Activated T-helper 17 cell treated with anti-CD3 and anti-CD28 coated beads, Interleukin-2, amount 50 U/mL, for 72 hours (primary cell): ENCODE measurements around the gene IL23R. TPM values are rescaled to one million over a fixed set of nuclear protein-coding genes. Genes with fewer than 3 reads are reported as not detected.
"Not testable (repeated sequence)": the region's sequence is repeated elsewhere in the genome, so short reads cannot be mapped to it uniquely, and the experiment has no call there.

ENCODE experiments used
- ATAC-seq: fragments of 150-1000 bp; cut with Tn5 transposase; replicated peaks from 2 replicates; pipeline ENCODE4 v1.10.0; 2021; ENCODE audit warnings: mild to moderate bottlenecking, moderate library complexity
- H3K27ac Mint-ChIP-seq: one replicate; pipeline ENCODE4 v1.8.0; 2022; ENCODE audit warnings: mixed read lengths
- H3K27me3 Mint-ChIP-seq: one replicate; pipeline ENCODE4 v1.8.0; 2022; ENCODE audit warnings: mixed read lengths
- H3K36me3 Mint-ChIP-seq: one replicate; pipeline ENCODE4 v1.8.0; 2022; ENCODE audit warnings: low read depth, mild to moderate bottlenecking, mixed read lengths
- H3K4me1 Mint-ChIP-seq: one replicate; pipeline ENCODE4 v1.8.0; 2022; ENCODE audit warnings: mixed read lengths
- H3K4me3 Mint-ChIP-seq: one replicate; pipeline ENCODE4 v1.8.0; 2022; ENCODE audit warnings: mild to moderate bottlenecking, mixed read lengths
- H3K9me3 Mint-ChIP-seq: one replicate; pipeline ENCODE4 v1.8.0; 2022; ENCODE audit warnings: mixed read lengths
- total RNA-seq, 2 donors: library from RNA; stranded (reverse); gene quantifications; one replicate each; pipeline ENCODE4 v1.2.3, GENCODE V29; 2022

IL23R gene
- total RNA-seq, 2 donors from 2014 or later, result 15.2 to 20.1 TPM

DNA sequence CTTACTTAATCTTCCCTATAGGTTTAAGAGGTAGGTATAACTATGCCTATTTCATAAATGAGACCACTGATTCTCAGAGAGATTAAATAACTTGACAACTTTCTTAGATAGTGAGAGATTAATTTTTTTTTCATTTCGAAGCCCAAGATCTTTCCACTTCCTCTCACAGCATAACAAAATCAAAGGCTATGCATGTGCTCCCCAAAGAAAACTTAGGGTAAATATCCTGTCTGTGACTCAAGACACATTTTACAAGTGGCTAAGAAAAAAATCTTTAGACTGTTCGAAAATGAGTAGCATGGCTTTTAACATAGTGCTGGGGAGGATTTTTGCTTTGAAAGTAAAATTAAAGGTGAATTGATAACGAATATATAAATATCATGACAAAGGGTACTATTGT lies 23.3 kb upstream of the IL23R start:
- no peaks in the 10 kb centered on the region for H3K36me3 Mint-ChIP-seq
- no peak for ATAC-seq
- H3K27me3 Mint-ChIP-seq, result no peaks in the 10 kb centered on the region
- H3K4me1 Mint-ChIP-seq, result peaks cover 21% of the 10 kb centered on the region
- no peak overlapping the region for H3K27ac Mint-ChIP-seq
- H3K9me3 Mint-ChIP-seq, result no peaks in the 10 kb centered on the region
- H3K4me3 Mint-ChIP-seq, result peak overlapping the region; percentile 7

DNA sequence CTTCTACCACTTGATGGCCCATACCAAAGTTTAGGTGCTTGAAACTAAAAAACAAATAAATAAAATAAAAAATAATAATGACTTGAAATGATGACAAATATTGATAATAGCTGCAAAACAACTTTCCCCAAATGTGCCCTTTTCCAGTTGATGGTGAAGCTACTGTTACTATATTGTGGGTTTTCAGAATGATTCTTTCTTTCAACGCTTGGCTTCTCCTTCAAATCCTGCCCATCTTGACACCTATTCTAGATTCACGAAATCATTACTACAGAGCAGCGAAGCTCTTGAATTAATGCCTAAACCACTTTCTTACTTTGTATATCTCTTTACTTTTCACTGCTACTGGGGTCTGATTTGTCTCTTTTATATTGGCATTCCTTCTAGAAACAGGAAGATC lies 22.3 kb upstream of the IL23R start:
- Mint-ChIP-seq H3K4me1 (peaks cover 25% of the 10 kb centered on the region), H3K4me3 (no peak overlapping the region), H3K27ac (no peak overlapping the region), H3K27me3 (no peaks in the 10 kb centered on the region), H3K36me3 (no peaks in the 10 kb centered on the region), H3K9me3 (no peaks in the 10 kb centered on the region)
- no peak for ATAC-seq

DNA sequence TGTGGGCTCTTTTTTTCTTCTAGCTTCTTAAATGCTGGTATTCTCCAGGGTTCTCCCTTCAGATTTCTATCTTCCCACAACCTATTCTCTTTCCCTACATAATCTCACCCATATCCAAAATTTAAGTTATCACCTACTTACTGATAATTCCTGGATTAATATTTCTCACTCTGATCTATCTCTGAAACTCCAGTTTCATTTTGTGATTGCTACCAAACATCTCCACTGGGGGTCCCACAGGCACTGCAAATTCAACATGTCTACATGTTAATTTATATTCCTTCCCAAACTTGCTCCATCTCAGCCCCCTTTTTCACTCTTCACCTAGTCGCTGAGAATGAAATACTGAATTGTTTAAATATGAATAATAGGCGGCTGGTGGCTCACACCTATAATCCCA lies 21.6 kb upstream of the IL23R start:
- Mint-ChIP-seq H3K27me3 (no peaks in the 10 kb centered on the region), H3K27ac (no peak overlapping the region), H3K36me3 (no peaks in the 10 kb centered on the region), H3K4me1 (peaks cover 31% of the 10 kb centered on the region), H3K4me3 (peak overlapping the region; percentile 24), H3K9me3 (no peaks in the 10 kb centered on the region)
- ATAC-seq, result no peak

DNA sequence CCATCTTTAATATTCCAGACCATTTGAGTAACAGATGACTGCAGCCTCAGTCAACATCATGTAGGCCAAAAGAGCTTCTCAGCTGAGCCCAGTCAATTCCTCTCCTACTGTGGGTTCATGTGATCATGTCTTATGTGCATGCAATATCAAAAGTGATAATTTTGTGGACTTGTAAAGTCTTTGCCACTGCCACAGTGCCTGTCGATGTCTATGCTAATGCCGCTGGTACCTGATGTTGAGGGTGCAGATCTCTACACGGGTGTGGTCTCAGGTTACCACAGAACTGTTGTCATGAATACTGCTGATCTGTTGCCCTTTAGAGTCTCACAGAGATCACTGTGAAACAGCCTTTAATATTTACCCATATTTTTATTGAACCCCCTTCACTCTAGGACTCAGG lies 20.2 kb upstream of the IL23R start:
- Mint-ChIP-seq H3K27me3 (no peaks in the 10 kb centered on the region), H3K4me1 (peaks cover 31% of the 10 kb centered on the region), H3K9me3 (no peaks in the 10 kb centered on the region), H3K4me3 (no peak overlapping the region), H3K36me3 (no peaks in the 10 kb centered on the region), H3K27ac (no peak overlapping the region)
- peak; percentile 49 for ATAC-seq

DNA sequence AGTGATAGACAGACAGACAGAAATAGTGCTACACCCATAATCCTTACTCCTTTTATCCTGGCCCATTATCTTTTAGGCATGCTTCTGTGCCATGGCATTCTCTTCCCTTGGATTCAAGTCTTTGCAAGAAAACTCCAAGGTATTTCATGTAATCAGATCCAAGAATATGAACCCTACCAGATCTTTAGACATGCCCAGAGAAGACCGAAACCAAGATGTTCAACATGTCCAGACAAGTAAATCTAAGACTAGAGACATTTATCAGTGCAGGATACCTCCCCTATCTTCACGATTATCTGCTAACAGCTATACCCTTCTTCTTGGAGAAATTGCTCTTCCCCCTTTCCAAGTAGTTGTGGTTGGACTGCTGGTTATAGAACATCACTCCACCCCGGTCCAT lies 19.7 kb upstream of the IL23R start:
- H3K4me3 Mint-ChIP-seq, result no peak overlapping the region
- peak overlapping the region; percentile 1 for H3K27ac Mint-ChIP-seq
- no peak for ATAC-seq
- no peaks in the 10 kb centered on the region for H3K36me3 Mint-ChIP-seq
- no peaks in the 10 kb centered on the region for H3K27me3 Mint-ChIP-seq
- peaks cover 31% of the 10 kb centered on the region for H3K4me1 Mint-ChIP-seq
- no peaks in the 10 kb centered on the region for H3K9me3 Mint-ChIP-seq

DNA sequence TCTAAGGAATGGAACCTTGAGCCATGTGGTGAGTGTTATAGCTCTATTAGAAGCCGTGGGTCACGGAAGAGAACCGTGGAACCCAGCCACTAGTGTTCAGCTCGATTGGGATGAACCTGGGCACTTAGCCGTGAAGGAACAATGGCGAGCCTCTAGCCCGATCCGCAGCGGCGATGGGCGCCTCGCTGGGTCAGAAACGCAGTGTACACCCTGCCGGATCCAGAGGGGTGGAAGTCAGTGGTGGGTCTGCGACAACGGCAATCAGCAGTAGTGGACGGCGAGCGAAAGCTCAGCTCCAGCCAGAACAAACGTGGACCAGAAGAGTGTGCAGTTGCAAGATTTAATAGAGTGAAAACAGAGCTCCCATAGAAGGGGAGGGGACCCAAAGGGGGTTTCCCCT lies 18.3 kb upstream of the IL23R start:
- not testable (repeated sequence) for H3K27ac Mint-ChIP-seq, H3K9me3 Mint-ChIP-seq, H3K36me3 Mint-ChIP-seq, H3K4me3 Mint-ChIP-seq, H3K27me3 Mint-ChIP-seq, ATAC-seq
- peaks cover 27% of the 10 kb centered on the region for H3K4me1 Mint-ChIP-seq

DNA sequence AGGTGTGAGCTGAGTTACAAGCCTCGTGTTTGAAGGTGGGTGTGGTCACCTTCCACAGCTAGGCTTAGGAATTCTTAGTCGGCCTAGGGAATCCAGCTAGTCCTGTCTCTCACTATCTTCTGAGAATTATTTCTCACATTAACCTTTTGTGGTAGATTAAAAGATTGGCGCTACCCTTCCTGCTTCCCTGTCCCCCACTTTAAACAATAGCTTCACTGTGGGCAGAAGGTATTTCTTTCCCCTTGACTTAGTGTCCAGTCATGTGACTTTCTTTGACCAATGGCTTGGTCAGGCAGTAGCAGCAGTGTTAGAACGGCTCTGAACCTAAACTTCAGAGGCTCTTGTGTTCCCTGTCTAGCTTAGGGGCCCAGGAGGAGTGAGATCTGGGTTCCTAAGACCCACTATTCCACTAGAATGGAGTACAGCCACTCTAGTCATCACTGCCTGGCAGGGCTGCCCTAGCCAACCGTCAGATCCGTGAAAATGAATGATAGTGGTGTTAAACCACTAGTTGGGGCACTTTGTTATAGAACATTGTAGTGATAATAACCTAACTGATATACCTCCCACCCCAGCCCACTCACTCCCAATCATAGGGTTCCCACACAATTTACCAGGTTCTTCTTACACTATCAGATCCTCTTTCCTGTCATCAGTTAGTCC lies 17.6 kb upstream of the IL23R start:
- H3K36me3 Mint-ChIP-seq, result no peaks in the 10 kb centered on the region
- peak overlapping the region; percentile 24 for H3K4me3 Mint-ChIP-seq
- ATAC-seq, result no peak
- peaks cover 23% of the 10 kb centered on the region for H3K4me1 Mint-ChIP-seq
- peaks cover 3% of the 10 kb centered on the region for H3K27me3 Mint-ChIP-seq
- peak overlapping the region; percentile 10 for H3K27ac Mint-ChIP-seq
- H3K9me3 Mint-ChIP-seq, result no peaks in the 10 kb centered on the region

DNA sequence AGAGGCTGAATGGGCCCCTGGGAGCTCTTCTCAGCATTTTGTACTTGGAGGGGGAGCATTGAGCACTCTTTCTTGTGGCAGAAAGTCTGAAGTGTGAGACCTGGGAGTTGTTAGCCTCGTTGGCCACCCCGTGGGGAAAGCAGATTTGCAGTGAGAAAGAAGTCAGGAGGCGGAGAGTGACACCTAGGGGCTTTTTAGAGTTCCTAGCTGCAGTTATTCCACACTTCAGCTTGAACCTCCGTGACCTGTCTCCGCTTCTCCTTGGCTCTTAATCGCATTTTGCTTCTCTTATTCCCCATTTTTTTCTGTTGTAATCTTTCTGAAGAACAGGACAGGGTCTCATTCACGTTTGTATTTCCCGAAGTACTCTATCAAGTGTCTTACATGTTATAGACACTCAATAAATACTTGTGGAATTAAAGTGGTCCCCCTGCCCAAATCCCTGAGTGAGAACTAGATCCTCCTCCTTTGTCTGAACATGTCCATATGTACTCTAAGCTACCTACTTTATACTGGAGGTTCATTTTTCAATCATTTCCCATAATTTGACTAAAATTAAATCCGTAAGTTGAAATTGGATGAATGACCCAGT lies 17.0 kb upstream of the IL23R start:
- Mint-ChIP-seq H3K4me3 (peak overlapping the region; percentile 24), H3K27me3 (peaks cover 3% of the 10 kb centered on the region), H3K4me1 (peaks cover 23% of the 10 kb centered on the region), H3K27ac (peak overlapping the region; percentile 10), H3K9me3 (no peaks in the 10 kb centered on the region), H3K36me3 (no peaks in the 10 kb centered on the region)
- peak; percentile 86 for ATAC-seq

DNA sequence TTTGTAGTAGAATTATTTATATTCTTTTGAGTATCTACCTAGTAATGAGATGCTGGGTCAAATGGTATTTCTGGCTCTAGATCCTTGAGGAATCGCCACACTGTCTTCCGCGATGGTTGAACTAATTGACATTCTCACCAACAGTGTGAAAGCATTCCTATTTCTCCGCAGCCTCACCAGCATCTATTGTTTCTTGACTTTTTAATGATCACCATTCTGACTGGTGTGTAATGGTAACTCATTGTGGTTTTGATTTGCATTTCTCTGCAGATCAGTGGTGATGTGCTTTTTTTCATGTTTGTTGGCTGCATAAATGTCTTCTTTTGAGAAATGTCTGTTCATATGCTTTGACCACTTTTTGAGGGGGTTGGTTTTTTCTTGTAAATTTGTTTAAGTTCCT lies 15.3 kb upstream of the IL23R start:
- H3K9me3 Mint-ChIP-seq, result no peaks in the 10 kb centered on the region
- no peaks in the 10 kb centered on the region for H3K36me3 Mint-ChIP-seq
- H3K27me3 Mint-ChIP-seq, result peaks cover 3% of the 10 kb centered on the region
- H3K4me3 Mint-ChIP-seq, result no peak overlapping the region
- no peak overlapping the region for H3K27ac Mint-ChIP-seq
- no peak for ATAC-seq
- peaks cover 17% of the 10 kb centered on the region for H3K4me1 Mint-ChIP-seq

DNA sequence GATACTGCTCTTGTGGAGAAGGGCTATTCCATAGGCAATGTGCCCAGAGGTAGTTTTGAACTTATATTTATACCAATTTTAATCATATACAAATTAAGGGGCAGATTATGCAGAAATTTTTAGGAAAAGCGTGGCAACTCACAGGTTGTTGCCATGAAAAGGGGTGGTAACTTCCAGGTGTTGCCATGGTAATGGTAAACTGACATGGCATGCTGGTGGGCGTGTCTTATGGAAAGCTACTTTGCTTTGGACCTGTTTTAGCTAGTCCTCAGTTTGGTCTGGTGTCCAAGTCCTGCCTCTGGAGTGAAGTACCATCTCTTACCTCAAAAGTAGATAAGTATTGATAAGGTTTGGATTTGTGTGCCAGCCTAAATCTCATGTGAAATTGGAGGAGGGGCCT lies 7.9 kb upstream of the IL23R start:
- Mint-ChIP-seq H3K27me3 (peaks cover under 1% of the 10 kb centered on the region), H3K27ac (peak overlapping the region; percentile 82), H3K36me3 (peaks cover 13% of the 10 kb centered on the region), H3K4me3 (no peak overlapping the region), H3K4me1 (peaks cover 19% of the 10 kb centered on the region), H3K9me3 (peaks cover 3% of the 10 kb centered on the region)
- no peak for ATAC-seq

DNA sequence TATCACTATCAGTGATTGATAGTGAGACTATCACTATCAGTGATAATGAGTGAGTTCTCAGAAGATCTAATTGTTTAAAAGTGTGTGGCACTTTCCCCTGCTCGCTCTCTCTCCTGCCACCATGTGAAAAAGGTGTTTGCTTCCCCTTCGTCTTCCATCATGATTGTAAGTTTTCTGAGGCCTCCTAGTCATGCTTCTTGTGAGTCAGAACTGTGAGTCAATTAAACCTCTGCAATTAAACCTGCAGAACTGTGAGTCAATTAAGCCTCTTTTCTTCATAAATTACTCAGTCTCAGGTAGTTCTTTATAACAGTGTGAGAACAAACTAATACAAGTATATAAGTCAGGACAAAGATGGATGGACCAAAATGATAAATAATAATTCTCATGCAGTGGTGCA lies 7.0 kb upstream of the IL23R start:
- Mint-ChIP-seq H3K27ac (peak overlapping the region; percentile 88), H3K36me3 (peaks cover 13% of the 10 kb centered on the region), H3K27me3 (no peaks in the 10 kb centered on the region), H3K4me3 (peak overlapping the region; percentile 53), H3K9me3 (peaks cover 3% of the 10 kb centered on the region), H3K4me1 (peaks cover 19% of the 10 kb centered on the region)
- peak; percentile 79 for ATAC-seq

DNA sequence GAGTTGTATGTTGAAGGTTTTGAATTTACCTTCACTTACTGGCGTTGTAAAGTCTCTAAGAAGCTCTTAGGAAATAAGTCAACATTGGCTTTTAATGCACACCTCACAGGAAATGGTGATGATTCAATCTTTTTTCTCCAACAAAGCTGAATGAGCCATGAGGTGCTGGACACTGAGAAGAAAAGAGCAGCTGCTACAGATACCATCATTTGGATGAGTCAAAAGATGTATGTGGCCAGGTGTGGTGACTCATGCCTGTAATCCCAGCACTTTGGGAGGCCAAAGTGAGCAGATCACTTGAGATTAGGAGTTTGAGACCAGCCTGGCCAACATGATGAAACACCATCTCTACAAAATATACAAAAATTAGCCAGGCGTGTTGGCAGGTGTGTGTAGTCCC lies 3.3 kb upstream of the IL23R start:
- H3K9me3 Mint-ChIP-seq, result peaks cover 3% of the 10 kb centered on the region
- H3K4me1 Mint-ChIP-seq, result peaks cover 38% of the 10 kb centered on the region
- peak; percentile 70 for ATAC-seq
- peak overlapping the region; percentile 100 for H3K27ac Mint-ChIP-seq
- H3K27me3 Mint-ChIP-seq, result no peaks in the 10 kb centered on the region
- peak overlapping the region; percentile 80 for H3K4me3 Mint-ChIP-seq
- H3K36me3 Mint-ChIP-seq, result peaks cover 30% of the 10 kb centered on the region

DNA sequence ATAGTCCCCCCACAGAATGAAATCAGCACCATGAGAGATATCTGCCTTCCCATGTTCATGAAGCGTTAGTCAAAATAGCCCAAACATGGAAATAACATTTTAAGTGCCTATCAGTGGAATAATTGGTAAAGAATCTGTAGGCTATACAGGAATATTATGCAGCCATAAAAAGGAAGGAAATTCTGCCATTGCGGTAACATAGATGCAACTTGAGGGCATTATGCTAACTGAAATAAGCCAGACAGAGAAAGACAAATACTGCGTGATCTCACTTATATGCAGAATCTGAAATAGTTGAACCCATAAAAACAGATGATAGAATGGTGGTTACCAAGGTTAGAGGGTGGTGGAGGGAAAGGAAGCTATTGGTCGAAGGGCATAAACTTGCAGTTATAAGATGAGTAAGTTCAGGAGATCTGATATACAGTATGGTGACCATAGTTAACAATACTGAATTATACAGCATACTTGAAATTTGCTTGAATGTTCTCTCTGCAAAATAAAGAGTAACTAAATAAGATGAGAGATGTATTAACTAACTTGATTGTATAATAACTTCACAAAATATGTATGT lies 699 bp upstream of the IL23R start:
- Mint-ChIP-seq H3K9me3 (no peaks in the 10 kb centered on the region), H3K36me3 (peaks cover 50% of the 10 kb centered on the region), H3K4me3 (peak overlapping the region; percentile 80), H3K27ac (peak overlapping the region; percentile 100), H3K4me1 (peaks cover 28% of the 10 kb centered on the region), H3K27me3 (no peaks in the 10 kb centered on the region)
- peak; percentile 53 for ATAC-seq

DNA sequence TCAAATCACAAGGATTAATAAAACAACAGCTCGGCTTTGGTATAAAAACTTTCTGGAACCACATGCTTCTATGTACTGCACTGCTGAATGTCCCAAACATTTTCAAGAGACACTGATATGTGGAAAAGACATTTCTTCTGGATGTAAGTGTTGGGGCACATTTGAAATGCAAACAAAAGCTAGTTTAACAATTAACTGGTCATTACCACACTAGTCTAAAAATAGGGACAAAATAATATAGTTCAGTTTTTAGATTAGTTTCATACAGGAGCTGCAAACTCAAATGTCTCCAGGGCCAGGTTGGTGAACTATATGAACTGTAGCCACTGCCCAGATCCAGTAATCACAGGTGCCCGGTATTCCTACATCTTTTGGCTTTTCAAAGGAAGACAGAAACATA lies 3.2 kb downstream of the IL23R start:
- peaks cover 79% of the 10 kb centered on the region for H3K36me3 Mint-ChIP-seq
- H3K9me3 Mint-ChIP-seq, result no peaks in the 10 kb centered on the region
- H3K27ac Mint-ChIP-seq, result peak overlapping the region; percentile 100
- ATAC-seq, result no peak
- peaks cover 40% of the 10 kb centered on the region for H3K4me1 Mint-ChIP-seq
- peak overlapping the region; percentile 80 for H3K4me3 Mint-ChIP-seq
- H3K27me3 Mint-ChIP-seq, result no peaks in the 10 kb centered on the region

DNA sequence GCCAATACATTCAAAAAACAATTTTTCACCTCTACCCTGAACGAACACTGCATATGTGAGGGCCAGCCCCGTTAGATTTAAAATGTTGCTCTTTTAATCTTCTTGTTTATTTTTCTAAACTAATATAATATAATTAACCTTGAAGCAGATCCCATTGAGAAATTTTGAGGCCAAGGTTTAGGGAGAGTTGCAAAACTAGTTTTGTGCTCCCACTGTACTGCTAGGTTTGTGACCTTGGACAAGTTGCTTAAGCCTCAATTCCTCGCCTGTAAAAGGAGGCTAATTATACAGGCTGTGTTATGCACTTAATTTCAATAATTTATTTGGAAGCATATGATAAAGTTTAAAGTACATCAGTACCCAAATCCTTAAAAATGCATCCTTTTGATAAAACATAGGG lies 3.7 kb downstream of the IL23R start:
- peaks cover 39% of the 10 kb centered on the region for H3K4me1 Mint-ChIP-seq
- peak overlapping the region; percentile 100 for H3K27ac Mint-ChIP-seq

More for the DNA sequence above, 3.7 kb downstream of the IL23R start:
- no peaks in the 10 kb centered on the region for H3K9me3 Mint-ChIP-seq
- H3K36me3 Mint-ChIP-seq, result peaks cover 84% of the 10 kb centered on the region
- H3K4me3 Mint-ChIP-seq, result peak overlapping the region; percentile 80
- ATAC-seq, result no peak
- H3K27me3 Mint-ChIP-seq, result no peaks in the 10 kb centered on the region
